Activated CD4-positive, CD25-positive, alpha-beta regulatory T cell (primary cell): ENCODE data around the gene MYLK2.
A peak's percentile ranks its signal among the peaks of the same experiment; 100 is the strongest.

Source experiments
- DNase-seq, 4 experiments: peaks; one replicate each; lab custom pipeline; 2025; lab: John Stamatoyannopoulos, UW

The MYLK2 gene

GRCh38 chr20:31871618-31871954 is 52.4 kb downstream of the MYLK2 start:
- DNase-seq: no peak

DNA sequence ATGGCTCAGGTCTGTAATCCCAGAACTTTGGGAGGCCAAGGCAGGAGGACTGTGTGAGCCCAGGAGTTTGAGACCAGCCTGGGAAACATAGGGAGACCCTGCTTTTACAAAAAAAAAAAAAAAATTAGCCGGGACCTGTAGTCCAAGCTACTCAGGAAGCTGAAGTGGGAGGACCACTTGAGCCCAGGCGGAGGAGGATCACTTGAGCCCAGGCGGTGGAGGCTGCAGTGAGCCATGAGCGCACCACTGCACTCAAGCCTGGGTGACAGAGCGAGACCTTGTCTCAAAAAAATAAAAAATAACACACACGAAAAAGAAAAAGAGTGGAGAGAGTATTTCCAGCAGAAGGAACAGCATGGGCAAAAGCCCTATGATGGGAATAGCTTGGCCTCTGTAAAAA is 53.2 kb downstream of the MYLK2 start:
- no peak for DNase-seq

DNA sequence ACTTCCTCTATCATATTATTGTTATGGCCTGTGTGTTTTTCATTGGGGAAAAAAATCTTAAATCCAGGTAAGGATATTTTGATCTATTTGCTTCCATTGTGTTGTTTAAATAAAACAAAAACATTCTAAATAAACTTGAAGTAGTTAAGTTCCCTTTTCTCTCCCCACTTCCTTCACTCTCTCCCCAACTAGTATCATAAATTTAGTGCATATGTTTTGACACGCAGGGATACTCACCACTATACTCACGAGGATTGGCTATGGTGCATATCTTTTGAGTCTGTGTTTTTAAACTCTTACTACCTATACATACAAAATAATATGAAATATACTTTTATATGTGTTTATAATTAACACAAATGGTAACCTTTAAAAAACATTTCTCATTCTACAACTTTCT is 56.5 kb downstream of the MYLK2 start:
- DNase-seq: no peak

GRCh38 chr20:31877684-31878083 is 58.5 kb downstream of the MYLK2 start:
- no peak for DNase-seq

DNA sequence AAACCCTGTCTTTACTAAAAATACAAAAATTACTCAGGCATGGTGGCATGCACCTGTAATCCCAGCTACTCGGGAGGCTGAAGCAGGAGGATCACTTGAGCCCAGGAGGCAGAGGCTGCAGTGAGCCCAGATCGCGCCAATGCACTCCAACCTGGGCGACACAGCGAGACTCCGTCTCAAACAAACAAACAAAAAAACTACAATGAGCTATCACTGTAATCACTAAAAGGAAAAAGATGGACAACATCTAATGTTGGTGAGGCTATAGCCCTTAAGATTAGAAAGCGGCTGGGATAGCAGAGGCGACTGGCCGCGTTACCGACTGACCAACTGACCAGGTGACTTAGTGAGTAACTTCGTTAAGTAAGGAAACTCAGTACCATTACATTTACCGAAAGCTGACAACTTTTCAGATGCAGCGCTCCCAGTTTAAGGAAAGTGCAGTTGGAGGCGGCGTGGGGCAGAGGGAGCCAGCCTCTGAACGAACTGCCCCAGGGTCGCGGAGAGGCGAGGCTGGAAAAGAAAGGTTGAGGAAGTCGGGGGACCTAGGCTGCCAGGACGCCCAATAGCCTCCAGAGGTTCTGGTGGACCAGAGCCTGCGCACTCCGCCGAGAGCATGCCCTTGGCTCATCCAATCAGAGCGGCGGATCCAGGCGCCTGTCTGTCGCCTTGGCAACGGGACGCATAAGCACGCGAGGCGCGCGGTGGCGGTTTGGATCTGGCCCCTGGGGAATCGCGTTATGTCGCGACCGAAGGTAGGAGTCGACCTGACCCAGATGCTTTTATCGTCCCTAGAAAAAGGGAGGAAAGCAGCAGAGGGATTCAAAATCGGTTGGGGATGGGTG is 60.2 kb downstream of the MYLK2 start:
- DNase-seq: peak; percentile 38 to 64 (median 50)

DNA sequence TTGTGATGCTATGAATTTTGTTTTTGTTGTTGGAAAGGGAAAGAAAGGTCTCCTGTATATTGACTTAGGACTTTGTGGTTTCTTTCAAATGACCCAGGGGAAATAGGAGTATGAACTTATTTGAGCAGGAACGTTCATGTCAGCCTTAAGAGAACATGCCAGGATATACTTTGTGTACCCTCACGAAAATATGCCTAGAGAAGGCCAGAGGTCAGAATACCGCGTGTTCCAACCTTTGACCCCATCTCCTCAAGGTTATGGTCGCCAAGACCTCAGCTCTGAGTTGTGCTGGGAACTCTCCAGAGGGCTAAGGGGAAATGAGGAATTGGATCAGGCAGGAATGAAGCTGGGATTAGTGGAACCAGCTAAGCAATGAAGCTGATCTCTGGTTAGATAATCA is 62.8 kb downstream of the MYLK2 start:
- DNase-seq: no peak

DNA sequence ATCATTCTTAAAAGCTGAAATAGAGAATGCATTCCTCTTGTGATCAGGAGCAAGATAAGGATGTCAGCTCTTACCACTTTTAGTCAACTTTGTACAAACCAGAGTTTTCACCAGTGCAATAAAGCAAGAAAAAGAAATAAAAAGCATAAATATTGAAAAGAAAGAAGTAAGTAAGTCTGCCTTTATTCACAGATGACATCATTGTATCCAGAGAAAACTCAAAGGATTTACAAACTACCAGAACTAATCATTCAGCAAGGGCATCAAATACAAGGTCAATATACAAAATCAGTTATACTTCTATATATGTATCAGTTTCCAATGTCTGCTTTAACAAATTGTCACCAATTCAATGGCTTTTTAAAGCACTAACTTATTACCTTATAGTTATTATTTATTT is 64.7 kb downstream of the MYLK2 start:
- DNase-seq: no peak
